GM12891 (cell line): Measurements from ENCODE around the gene PSMG1.

Experiments
- PAX5 ChIP-seq: IDR thresholded peaks from 2 replicates; pipeline ENCODE4 v1.6.1; 2011; ENCODE audit warnings: low read length, moderate library complexity, mild to moderate bottlenecking; ENCODE audit not compliant: insufficient read depth, severe bottlenecking
- POLR2A ChIP-seq: IDR thresholded peaks from 2 replicates; pipeline ENCODE4 v1.6.1; 2011; ENCODE audit warnings: low read depth, low read length, control low read depth
- POLR2AphosphoS5 ChIP-seq: IDR thresholded peaks from 2 replicates; pipeline ENCODE4 v1.6.1; 2011; ENCODE audit warnings: low read depth, low read length, control low read depth
- SPI1 ChIP-seq: IDR thresholded peaks from 2 replicates; pipeline ENCODE4 v1.6.1; 2011; ENCODE audit warnings: low read depth, low read length, control low read depth
- TAF1 ChIP-seq: IDR thresholded peaks from 2 replicates; pipeline ENCODE4 v1.6.1; 2011; ENCODE audit warnings: low read depth, low read length, control low read depth

- no peak for TF ChIP-seq TAF1
- no peak for TF ChIP-seq PAX5
- TF ChIP-seq POLR2A: no peak
- no peak for TF ChIP-seq POLR2AphosphoS5
- no peak for TF ChIP-seq SPI1
Observed at GRCh38 chr21:39169906-39170305, 13.3 kb downstream of the PSMG1 start.
